ENCODE measurements around the gene TMEM217.

Gene TMEM217

GRCh38 chr6:37261198-37261597, 3.3 kb upstream of the TMEM217 start:
- no peaks in the 10 kb centered on the region; the same call in none of the 2 replicates for H3K4me1 ChIP-seq
- DNase-seq, result no peak
- H3K9me3 ChIP-seq, result no peaks in the 10 kb centered on the region
- H3K27me3 ChIP-seq, result no peaks in the 10 kb centered on the region
- H3K4me3 ChIP-seq (ENCODE audit: low read depth, low read length), result no peak overlapping the region
- TF ChIP-seq CTCF (IDR thresholded peaks at IDR 0.05; ENCODE audit: low read depth, low read length), result no peak
- H3K36me3 ChIP-seq, result no peaks in the 10 kb centered on the region

- H3K4me3 ChIP-seq (ENCODE audit: low read depth, low read length), result no peak overlapping the region
Observed at GRCh38 chr6:37260444-37260843, 2.5 kb upstream of the TMEM217 start.

GRCh38 chr6:37260040-37260439, 2.1 kb upstream of the TMEM217 start:
- no peak for DNase-seq
- Histone ChIP-seq H3K27me3 (no peaks in the 10 kb centered on the region), H3K36me3 (no peaks in the 10 kb centered on the region), H3K9me3 (no peaks in the 10 kb centered on the region), H3K4me3 (ENCODE audit: low read depth, low read length) (no peak overlapping the region), H3K4me1 (no peaks in the 10 kb centered on the region; the same call in none of the 2 replicates)
- TF ChIP-seq CTCF (IDR thresholded peaks at IDR 0.05; ENCODE audit: low read depth, low read length), result no peak

More at GRCh38 chr6:37260444-37260843, 2.5 kb upstream of the TMEM217 start:
- TF ChIP-seq CTCF (IDR thresholded peaks at IDR 0.05; ENCODE audit: low read depth, low read length), result no peak
- DNase-seq, result no peak
- H3K36me3 ChIP-seq, result no peaks in the 10 kb centered on the region
- H3K9me3 ChIP-seq, result no peaks in the 10 kb centered on the region
- no peaks in the 10 kb centered on the region; the same call in none of the 2 replicates for H3K4me1 ChIP-seq
- no peaks in the 10 kb centered on the region for H3K27me3 ChIP-seq

GRCh38 chr6:37259191-37259590, 1.2 kb upstream of the TMEM217 start:
- Histone ChIP-seq H3K9me3 (no peaks in the 10 kb centered on the region), H3K4me1 (no peaks in the 10 kb centered on the region; the same call in none of the 2 replicates), H3K4me3 (ENCODE audit: low read depth, low read length) (no peak overlapping the region), H3K36me3 (no peaks in the 10 kb centered on the region), H3K27me3 (no peaks in the 10 kb centered on the region)
- no peak for DNase-seq
- no peak for TF ChIP-seq CTCF (IDR thresholded peaks at IDR 0.05; ENCODE audit: low read depth, low read length)

- H3K4me3 ChIP-seq (ENCODE audit: low read depth, low read length), result peak overlapping the region; percentile 97
- DNase-seq, result no peak
- no peaks in the 10 kb centered on the region for H3K36me3 ChIP-seq
- H3K9me3 ChIP-seq, result no peaks in the 10 kb centered on the region
- no peak for TF ChIP-seq CTCF (IDR thresholded peaks at IDR 0.05; ENCODE audit: low read depth, low read length)
- H3K4me1 ChIP-seq, result no peaks in the 10 kb centered on the region; the same call in none of the 2 replicates
- H3K27me3 ChIP-seq, result no peaks in the 10 kb centered on the region
Observed at GRCh38 chr6:37258405-37259105, 611 bp upstream of the TMEM217 start.

- Histone ChIP-seq H3K4me1 (no peaks in the 10 kb centered on the region; the same call in 1 of the 2 replicates), H3K4me3 (ENCODE audit: low read depth, low read length) (peak overlapping the region; percentile 97), H3K36me3 (no peaks in the 10 kb centered on the region), H3K27me3 (no peaks in the 10 kb centered on the region), H3K9me3 (no peaks in the 10 kb centered on the region)
- DNase-seq, result no peak
- TF ChIP-seq CTCF (IDR thresholded peaks at IDR 0.05; ENCODE audit: low read depth, low read length), result no peak
Observed at GRCh38 chr6:37257320-37257633, 667 bp downstream of the TMEM217 start.

Data from BE2C (cell line).